ENCODE results near the gene TNP2.

The TNP2 gene

GRCh38 chr16:11276896-11277593 lies 7.9 kb upstream of the TNP2 start:
- DNase-seq: no peak

DNA sequence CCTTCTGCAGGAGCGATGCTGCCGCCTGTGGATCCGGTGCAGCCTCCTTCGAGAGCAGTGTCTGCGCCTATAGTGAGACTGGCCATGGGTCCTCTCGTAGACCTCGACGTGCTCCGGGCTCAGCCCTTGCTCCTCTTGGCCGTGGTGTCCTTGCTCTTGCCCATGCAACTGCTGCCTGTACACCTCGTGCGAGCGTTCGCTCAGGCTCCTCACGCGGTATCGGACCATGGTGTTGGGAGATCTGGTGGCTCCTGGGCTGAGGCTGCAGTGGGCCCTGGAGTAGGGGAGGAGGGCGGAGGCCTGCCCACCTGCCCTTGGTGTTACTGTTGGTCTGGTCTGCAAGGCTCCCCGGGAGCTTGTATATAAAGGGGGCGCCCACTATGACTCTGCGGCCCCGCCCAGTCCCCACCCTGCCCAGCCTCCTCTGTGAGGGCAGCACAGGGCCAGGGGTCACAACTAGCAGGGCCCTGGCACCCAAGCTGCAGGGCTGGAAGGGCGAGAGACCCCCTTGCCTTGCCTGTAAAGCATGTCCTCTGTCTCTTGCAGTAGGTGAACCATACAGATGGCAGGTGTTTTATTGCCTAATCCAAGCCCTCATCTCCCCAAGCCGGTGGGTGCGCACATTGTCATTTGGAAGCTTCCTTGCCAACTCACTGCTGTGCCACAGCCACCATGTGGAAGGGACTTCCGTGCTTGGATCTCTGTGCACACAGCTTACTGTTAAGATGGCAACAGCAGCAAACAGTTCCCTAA lies 7.2 kb upstream of the TNP2 start, which contains the start of gene PRM2:
TSS of gene PRM2 (minus strand) at position 338 of the 753 bp plus-strand sequence. CDS start at position 228, 110 bp downstream.
- no peak for DNase-seq

DNA sequence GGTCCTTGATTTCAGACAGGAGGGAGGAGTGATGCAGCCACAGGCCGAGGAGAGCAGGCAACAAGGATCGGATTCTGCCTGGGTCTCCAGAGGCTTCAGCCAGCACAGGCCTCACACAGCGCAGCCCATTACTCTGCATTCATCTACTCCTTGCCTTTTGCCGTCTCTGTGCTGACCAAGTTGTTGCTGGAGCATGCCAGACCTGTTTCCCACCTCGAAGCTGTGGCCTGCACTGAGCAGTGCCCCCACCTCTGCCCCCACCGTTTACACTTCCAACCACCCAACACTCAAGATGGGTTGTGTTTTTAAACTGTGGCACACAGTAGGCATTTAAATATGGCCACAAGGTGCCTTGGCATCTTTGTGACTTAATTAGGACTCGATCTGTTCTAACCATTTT lies 5.8 kb upstream of the TNP2 start:
- no peak for DNase-seq

DNA sequence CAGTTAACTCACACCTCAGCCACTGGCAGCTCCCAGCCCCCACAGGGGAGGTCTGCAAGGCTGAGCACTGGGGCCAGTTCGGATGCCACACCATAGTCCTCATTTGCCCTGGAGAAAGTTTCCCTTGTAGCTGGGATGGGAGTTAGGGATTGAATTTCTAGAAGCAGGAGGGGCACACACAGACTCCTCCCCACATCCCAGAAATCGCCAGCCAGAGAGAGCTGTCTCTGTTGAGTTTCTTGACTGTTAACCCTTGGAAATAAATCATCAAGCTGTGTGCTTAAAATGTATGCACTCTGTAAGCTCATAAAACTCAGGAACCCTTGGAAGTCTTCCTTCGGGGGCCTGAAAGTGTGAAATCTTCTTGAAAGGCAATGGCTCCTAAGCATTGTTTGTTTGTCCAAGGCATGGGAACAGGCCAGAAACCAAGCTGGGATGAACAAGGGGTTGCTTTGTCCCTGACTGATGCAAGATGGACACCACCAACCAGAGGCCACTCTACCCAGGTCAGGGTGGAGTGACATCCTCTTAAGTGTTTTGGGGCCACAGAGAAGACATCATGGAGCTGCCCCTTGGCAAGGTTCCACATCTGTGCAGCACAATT lies 4.7 kb upstream of the TNP2 start:
- no peak for DNase-seq

DNA sequence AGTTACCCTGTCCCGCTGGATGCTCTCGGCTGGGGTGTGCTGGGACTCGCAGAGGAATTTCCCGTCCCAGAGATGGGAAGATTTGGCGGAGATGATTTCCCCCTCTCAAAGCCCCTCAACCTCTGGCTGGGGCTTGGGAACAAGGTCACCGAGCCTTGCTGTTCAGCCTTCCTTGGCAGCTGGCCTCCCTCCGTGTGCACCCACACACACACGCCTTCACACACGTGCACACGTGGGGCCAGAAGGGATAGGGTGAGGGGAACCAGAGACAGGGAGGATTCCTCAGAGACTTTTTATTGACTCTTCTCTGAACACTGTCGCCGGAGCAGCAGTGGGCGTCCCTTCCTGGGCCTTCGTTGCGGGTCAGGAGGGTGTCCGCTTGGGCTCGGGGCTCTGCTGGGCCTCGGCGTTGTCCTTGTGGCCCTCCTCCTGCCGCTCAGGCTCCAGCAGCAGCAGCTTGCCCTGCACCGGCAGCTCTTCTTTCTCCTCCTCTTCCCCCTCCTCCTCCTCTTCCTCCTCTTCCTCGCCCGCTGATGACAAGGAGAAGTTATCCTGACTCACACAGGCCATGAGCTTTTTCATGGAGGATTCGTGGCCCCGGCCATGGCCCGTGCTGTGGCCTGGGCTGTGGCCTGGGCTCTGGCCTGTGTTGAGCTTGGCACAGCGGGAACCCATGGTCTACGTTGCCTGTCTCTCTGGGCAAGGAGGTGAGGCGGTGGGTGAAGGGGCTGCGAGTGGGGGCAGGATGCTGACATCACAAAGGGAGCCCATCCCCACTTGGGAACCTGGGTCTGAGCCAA lies 4.0 kb upstream of the TNP2 start, which contains the start of gene PRM3:
TSS of gene PRM3 (minus strand) at position 709 of the 800 bp plus-strand sequence. CDS start at position 675, 34 bp downstream.
- DNase-seq: no peak

- DNase-seq: no peak
Observed at GRCh38 chr16:11272484-11272883, 3.4 kb upstream of the TNP2 start.

- DNase-seq: no peak
Observed at GRCh38 chr16:11271610-11272009, 2.5 kb upstream of the TNP2 start.

- DNase-seq: no peak
Observed at GRCh38 chr16:11270602-11271162, 1.6 kb upstream of the TNP2 start.

- DNase-seq: no peak
Observed at GRCh38 chr16:11265124-11265523, 4.0 kb downstream of the TNP2 start.

GRCh38 chr16:11264155-11264832 lies 4.8 kb downstream of the TNP2 start:
- peak; percentile 48 for DNase-seq

GRCh38 chr16:11263737-11264136 lies 5.4 kb downstream of the TNP2 start:
- DNase-seq: no peak

GRCh38 chr16:11262915-11263314 lies 6.2 kb downstream of the TNP2 start:
- DNase-seq: no peak

DNA sequence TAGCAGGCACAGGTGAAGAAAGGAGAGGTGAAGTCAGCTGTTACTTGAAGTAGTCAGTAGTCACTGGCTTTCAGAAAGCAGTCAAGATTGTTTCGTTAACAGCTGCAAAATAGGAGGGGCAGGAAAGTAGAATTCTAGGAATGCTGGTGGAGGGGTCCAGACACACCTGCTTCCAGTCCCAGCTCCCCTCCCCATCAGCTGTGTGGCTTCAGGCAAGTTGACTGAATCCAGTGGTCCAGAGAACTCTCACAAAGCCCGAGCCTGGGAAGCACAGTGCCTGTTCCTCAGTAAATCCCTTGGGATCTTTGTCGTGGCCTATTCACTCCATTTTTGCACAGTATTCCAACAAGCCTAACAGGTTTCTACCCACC lies 8.5 kb downstream of the TNP2 start:
- DNase-seq: no peak

DNA sequence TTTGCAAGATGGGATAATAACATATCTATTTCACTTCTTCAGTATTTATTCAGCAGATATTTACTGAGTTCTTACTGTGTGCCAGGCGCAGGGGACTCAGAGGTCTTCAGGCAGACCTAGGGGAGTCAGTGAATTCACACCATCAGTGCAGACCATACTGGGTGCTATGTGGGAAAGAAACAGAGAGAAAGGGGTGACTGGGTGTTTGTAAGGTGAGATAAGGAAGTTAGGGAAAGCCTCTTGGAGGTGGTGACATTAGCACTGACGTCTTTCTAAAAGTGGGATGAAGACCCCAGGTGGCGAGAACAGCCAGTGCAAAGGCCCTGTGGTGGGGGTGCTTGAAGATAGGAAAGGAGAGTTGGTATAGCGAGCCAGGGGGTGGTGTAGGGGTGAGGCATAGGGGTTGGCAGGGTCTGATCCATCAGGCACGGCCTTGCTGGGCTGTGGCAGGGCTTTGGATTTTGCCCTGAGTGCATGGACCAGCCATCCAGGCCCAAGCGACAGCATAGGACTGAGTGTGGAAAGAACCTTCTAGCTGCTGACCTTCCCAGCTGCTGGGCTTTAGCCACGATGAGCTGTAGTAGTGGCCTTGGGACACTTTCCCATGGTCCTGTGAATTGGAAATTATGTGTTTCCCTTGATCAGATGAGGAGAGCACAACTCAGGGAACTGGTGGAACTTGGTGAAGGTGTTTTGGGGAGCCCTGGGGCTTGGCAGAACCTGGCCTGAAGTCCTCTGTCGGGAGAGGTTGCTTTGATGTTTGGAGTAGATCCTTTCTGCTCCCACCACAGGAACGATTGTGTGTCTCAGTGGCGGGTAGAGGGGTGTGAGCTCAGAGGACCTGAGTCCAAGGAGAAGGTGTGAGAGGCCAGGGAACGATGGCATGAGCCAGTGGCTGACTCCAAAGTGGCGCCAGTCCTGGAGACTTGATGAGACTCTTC lies 9.2 kb downstream of the TNP2 start:
- no peak for DNase-seq

- peak; percentile 90 for DNase-seq
Observed at GRCh38 chr16:11258553-11259492, 10.3 kb downstream of the TNP2 start.

DNA sequence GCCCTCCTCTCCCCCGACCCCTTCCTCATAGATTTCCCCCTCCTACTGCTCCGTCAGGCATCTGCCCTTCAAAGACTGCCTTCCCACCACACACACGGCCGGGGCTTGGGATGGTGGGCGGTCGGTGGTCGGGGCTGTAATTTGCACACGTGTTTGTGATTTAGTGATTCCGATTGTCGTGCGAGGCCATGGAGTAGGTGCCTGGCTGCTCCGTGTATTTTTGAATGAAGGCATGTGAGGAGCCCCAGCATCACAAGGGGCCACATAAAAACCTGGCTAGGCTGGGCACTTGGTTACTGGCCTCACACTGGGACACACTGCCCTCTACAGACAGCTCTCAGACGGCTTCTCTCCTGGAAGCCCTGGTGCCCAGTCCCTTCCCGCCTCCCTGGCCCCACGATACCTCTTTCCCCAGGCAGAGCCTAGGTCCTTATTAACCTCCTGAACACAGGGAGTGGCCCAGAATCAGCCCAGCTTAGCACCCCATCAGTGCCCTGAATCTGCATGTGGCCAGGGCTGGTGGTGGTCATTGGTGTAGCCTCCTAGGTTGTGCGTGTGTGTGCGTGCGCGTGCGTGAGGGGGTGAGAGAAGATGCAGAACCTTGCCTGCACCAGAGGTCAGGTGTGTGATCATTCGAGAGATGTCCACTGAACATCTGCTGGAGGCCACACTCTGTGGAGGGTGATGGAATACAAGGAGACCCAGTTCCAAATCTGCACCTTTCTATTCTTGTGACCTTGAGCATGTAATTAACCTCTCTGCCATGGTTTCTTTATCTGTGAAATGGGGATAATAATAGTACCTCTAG lies 11.8 kb downstream of the TNP2 start:
- DNase-seq: peak; percentile 87

DNA sequence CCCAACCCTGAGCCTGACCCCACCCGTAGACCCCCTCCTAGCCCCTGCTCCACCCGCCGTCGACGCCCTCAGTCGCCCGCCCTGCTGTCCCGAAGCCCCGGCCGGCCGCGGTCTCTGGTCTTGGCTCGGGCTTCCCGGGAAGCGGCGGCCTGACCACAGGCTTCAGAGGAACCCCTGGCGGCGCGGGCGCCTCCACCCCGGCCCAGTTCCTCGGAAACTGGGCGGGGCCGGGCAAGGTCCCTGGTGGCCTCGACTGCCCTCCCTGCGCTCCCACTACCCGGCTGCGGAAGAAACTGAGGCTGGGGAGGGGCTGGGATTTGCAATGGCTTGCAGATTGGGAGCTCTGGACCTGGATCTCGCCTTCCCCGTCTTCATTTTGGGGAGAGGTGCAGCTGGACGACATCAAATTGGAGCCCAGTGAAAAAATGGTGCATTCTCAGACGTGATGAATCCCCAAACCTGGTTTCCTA lies 12.4 kb downstream of the TNP2 start:
- DNase-seq: peak; percentile 71

All from inflammatory macrophage treated with lipopolysaccharide for 4 hours (primary cell).